ENCODE results near the gene DUSP28. TPM values are rescaled to one million over a fixed set of nuclear protein-coding genes. Genes with fewer than 3 reads are reported as not detected.
"Not testable (repeated sequence)": the region's sequence is repeated elsewhere in the genome, so short reads cannot be mapped to it uniquely, and the experiment has no call there.

Gene DUSP28
- total RNA-seq, 1 donor from 2014 or later: 8.6 TPM

DNA sequence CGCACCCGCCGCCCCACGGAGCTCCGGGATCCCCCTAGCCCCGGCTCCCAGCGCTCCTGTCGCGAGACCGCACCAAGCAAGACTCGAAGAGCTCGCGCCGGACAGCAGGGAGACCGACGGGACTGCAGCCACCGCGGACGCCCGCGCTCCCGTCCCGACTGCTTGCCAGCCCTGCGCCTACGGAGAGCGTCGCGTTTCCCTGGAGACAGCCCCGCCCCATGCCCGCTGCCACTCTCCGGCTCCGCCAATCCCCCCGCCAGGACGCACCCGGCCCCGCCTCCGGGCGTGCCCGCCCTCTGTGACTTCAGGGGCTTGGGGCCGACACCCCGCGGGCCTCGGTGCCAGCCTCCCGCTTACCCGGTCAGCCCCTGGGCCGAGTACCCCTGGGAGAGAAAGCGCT lies 2.3 kb upstream of the DUSP28 start, which contains the start of gene ANKMY1:
TSS of gene ANKMY1 (minus strand) at position 181 of the 400 bp plus-strand sequence. CDS start 653 bp downstream, outside the sequence.
- H3K4me3 Mint-ChIP-seq: peak within 1 kb of the TSS; percentile 83
- peaks cover 17% of the 10 kb centered on the region for H3K36me3 Mint-ChIP-seq (ENCODE audit: low read depth)
- peaks cover 46% of the 10 kb centered on the region for H3K4me1 Mint-ChIP-seq (ENCODE audit: low read depth)
- no peaks in the 10 kb centered on the region for H3K27me3 Mint-ChIP-seq (ENCODE audit: insufficient read depth)
- H3K27ac Mint-ChIP-seq: no peak within 1 kb of the TSS
- intact Hi-C loops (cut with micrococcal nuclease): loop anchor here (1.0 kb wide), 1 partner anchor 8 kb away; no protein-coding TSS in a partner anchor
- DNase-seq (ENCODE audit: low spot score): peak; percentile 64
- H3K9me3 Mint-ChIP-seq: no peaks in the 10 kb centered on the region

DNA sequence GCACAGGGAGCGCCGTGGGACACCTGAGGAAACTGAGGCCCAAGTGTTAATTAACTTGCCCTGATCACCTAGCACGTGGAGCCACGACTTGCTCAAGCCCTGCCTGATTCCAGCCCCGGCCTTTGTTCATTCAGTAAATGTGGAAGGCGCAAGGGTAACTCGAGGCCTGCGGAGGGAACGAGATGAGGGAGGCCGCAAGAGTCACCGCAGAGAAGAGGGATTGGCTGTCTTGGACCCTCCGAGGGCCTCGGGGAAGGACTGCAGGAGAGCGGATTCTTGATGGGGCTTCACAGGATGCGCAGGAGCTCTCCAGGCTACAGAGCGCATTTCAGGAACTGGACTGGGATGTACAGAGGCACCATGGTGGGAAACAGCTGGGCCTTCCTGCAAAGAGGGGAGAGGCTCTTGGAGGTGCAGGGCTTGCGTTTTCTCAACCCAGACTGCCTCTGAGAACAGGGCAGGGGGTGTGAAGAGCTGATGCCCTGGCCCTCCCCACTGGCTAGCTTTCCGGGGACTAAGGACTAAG lies 1.9 kb upstream of the DUSP28 start:
- Mint-ChIP-seq H3K27ac (no peak overlapping the region), H3K4me3 (peak overlapping the region; percentile 83), H3K27me3 (ENCODE audit: insufficient read depth) (no peaks in the 10 kb centered on the region), H3K9me3 (no peaks in the 10 kb centered on the region), H3K36me3 (ENCODE audit: low read depth) (peaks cover 19% of the 10 kb centered on the region), H3K4me1 (ENCODE audit: low read depth) (peaks cover 51% of the 10 kb centered on the region)
- intact Hi-C loops (cut with micrococcal nuclease): loop anchor here (1.0 kb wide), 1 partner anchor 8 kb away; no protein-coding TSS in a partner anchor
- no peak for DNase-seq (ENCODE audit: low spot score)

DNA sequence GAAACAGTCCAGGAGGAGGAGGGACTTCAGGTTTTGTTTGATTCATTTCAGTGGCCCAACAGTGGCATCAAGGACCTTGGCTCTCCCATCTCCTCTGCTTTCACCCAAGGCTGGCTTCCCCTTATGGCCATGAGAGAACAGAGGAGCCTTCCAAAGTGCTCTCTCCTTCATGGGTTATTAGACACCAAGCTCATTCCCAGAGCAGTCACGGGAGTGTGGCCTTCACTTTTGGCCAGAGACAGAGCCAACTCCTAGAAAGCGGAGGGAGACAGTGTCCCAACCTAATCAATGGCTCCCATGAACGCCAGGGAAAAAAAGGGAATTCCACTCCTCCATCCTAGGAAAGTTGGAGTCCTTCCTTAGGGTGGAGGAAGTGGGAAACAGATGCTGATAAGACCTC lies 871 bp upstream of the DUSP28 start:
- Mint-ChIP-seq H3K9me3 (no peaks in the 10 kb centered on the region), H3K36me3 (ENCODE audit: low read depth) (peaks cover 26% of the 10 kb centered on the region), H3K27ac (peak overlapping the region; percentile 81), H3K4me1 (ENCODE audit: low read depth) (peaks cover 61% of the 10 kb centered on the region), H3K4me3 (peak overlapping the region; percentile 83), H3K27me3 (ENCODE audit: insufficient read depth) (no peaks in the 10 kb centered on the region)
- no peak for DNase-seq (ENCODE audit: low spot score)
- intact Hi-C loops (cut with micrococcal nuclease): no loop called here

DNA sequence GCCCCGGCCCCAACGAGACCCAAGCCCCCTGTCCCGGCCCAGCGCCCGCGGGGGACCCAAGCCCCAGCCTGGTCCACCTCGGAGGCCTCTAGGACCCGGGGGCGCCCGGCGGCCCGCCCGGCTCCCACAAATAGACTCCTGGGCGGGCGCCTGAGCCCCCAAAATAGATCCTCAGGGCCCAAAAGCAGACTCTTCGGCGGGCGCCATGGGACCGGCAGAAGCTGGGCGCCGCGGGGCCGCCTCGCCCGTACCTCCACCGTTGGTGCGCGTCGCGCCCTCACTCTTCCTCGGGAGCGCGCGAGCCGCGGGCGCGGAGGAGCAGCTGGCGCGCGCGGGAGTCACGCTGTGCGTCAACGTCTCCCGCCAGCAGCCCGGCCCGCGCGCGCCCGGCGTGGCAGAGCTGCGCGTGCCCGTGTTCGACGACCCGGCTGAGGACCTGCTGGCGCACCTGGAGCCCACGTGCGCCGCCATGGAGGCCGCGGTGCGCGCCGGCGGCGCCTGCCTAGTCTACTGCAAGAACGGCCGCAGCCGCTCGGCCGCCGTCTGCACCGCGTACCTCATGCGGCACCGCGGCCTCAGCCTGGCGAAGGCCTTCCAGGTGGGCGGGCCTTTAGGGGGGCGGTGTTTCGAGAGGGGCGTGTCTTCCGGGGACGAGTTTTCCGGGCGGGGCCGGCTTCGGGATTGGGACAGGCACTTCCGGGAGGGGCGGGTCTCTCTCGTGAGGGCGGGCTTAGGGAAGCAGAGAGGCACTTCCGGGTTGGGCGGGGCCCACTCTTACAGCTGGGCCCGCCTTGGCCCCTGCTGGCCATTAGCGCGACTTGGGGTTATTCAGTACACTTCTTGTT lies 545 bp downstream of the DUSP28 start:
- DNase-seq (ENCODE audit: low spot score): peak; percentile 99
- H3K4me1 Mint-ChIP-seq (ENCODE audit: low read depth): peaks cover 75% of the 10 kb centered on the region
- H3K36me3 Mint-ChIP-seq (ENCODE audit: low read depth): peaks cover 35% of the 10 kb centered on the region
- no peaks in the 10 kb centered on the region for H3K27me3 Mint-ChIP-seq (ENCODE audit: insufficient read depth)
- intact Hi-C loops (cut with micrococcal nuclease): loop anchor here (1.0 to 10.0 kb wide), 13 partner anchors 26 to 1320 kb away; partner anchors contain the start of genes CAPN10, COPS9, FARP2 and GPC1
- no peaks in the 10 kb centered on the region for H3K9me3 Mint-ChIP-seq
- H3K4me3 Mint-ChIP-seq: peak overlapping the region; percentile 90
- peak overlapping the region; percentile 95 for H3K27ac Mint-ChIP-seq

DNA sequence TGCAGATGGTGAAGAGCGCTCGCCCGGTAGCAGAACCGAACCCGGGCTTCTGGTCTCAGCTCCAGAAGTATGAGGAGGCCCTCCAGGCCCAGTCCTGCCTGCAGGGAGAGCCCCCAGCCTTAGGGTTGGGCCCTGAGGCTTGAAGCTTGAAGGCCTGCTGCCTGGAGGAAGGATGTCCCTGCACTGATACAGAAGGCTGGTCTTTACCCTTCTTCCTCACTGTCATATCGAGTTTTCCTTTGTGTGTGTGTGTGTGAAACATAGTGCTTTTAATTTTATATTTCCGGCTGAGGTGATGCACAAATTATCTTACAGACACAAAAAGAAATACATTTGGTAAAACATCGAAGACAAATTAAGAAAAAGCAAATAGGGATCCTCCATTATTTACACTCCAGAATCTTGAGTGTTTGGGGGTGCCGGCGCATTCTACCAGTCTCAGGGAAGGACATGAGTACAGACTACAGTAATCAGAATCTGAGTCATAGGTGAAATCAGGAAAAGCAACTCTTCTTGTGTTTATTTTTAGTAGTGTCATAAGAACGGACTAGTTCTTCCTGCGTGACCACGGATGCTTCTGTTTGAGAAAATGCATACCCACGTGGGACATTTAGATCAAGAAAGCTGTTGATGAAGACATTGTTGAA lies 1.3 kb downstream of the DUSP28 start:
- Mint-ChIP-seq H3K4me3 (peak overlapping the region; percentile 90), H3K27ac (peak overlapping the region; percentile 95), H3K36me3 (ENCODE audit: low read depth) (peaks cover 35% of the 10 kb centered on the region), H3K9me3 (no peaks in the 10 kb centered on the region), H3K27me3 (ENCODE audit: insufficient read depth) (no peaks in the 10 kb centered on the region), H3K4me1 (ENCODE audit: low read depth) (peaks cover 79% of the 10 kb centered on the region)
- intact Hi-C loops (cut with micrococcal nuclease): loop anchor here (1.0 to 10.0 kb wide), 13 partner anchors 25 to 1319 kb away; partner anchors contain the start of genes CAPN10, COPS9, FARP2 and GPC1
- DNase-seq (ENCODE audit: low spot score): no peak

DNA sequence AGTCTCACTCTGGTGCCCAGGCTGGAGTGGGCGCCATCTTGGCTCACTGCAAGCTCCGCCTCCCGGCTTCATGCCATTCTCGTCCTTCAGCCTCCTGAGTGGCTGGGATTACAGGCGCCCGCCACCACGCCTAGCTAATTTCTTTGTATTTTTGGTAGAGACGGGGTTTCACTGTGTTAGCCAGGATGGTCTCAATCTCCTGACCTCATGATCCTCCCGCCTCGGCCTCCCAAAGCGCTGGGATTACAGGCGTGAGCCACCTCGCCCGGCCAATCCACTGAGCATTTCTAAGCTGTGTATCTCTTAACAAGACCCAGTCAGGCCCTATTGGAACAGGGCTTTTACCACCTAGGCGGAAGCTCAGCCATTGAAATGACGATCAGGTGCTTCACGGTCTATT lies 3.1 kb downstream of the DUSP28 start:
- Mint-ChIP-seq H3K4me3 (peak overlapping the region; percentile 26), H3K36me3 (ENCODE audit: low read depth) (peaks cover 36% of the 10 kb centered on the region), H3K4me1 (ENCODE audit: low read depth) (peaks cover 83% of the 10 kb centered on the region)
- H3K27ac Mint-ChIP-seq; H3K27me3 Mint-ChIP-seq (ENCODE audit: insufficient read depth); DNase-seq (ENCODE audit: low spot score); H3K9me3 Mint-ChIP-seq: not testable (repeated sequence)
- intact Hi-C loops (cut with micrococcal nuclease): loop anchor here (5.0 to 10.0 kb wide), 5 partner anchors 142 to 1052 kb away; partner anchors contain the start of genes COPS9, FARP2 and NDUFA10

DNA sequence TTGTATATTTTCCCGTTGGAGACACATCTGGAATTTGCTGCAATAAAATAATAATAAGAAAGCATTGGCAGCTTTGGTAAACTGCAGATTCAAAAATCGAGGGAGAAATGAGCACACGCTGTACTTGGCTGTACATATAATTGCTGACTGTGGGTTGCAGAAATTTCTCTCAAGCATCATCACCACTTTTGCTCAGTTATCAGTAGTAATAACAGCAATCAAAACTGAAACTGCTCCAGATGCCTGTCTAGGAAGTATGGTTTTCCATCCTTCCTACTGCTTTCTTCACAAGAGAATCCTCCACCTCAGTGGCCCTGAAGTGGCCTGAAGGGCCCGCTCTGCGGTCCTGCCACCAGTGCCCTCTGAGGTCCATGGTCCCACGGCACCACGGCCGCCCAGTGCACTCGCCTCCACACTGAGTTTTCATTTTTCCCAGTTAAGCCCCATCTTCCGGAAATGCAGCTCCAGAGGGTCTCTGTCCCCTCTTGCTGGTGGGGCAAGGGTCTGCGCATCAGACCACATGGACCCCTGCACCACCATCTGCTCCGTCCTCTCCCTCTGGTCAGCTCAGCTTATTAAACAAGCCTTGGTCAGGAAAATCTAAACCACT lies 3.9 kb downstream of the DUSP28 start:
- intact Hi-C loops (cut with micrococcal nuclease): loop anchor here (5.0 to 10.0 kb wide), 5 partner anchors 141 to 1051 kb away; partner anchors contain the start of genes COPS9, FARP2 and NDUFA10
- Mint-ChIP-seq H3K27me3 (ENCODE audit: insufficient read depth) (no peaks in the 10 kb centered on the region), H3K4me3 (peak overlapping the region; percentile 93), H3K9me3 (no peaks in the 10 kb centered on the region), H3K4me1 (ENCODE audit: low read depth) (peaks cover 75% of the 10 kb centered on the region), H3K27ac (peak overlapping the region; percentile 99), H3K36me3 (ENCODE audit: low read depth) (peaks cover 33% of the 10 kb centered on the region)
- no peak for DNase-seq (ENCODE audit: low spot score)

DNA sequence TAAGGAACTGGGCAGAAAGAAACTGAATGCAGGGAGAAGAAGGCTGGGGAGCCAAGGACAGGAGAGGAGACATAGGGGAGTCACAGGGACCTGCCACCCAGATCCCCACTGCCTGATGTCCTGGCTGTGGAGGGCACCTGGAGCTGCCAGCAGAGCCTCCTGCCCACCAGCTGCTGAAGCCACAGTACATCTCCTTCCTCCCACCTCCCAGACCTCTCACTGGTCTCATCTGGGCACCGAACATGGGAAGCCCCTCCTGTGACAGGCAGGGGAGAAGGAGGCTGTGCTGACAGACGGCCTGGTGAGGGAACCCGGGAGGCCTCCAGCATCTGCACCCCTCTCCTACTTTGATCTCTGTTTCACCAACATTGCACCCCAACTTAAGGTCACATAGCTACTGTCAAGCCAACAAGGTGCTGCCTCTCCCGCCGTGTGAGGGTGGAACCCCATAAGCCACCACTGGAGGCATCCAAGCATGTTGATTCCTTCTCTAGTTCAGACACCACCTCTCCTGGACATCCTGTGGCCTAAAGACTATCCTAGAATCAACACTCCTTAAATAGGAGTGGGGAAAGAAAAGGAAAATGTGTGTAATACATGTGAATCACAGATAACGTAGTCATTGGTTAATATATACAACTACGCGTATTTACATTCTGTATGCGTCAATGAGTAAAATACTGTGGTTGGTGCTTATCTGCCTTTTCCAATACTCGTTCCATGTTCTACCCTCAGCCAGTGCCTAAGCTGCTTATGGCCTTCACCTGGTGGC lies 4.6 kb downstream of the DUSP28 start:
- H3K27ac Mint-ChIP-seq: peak overlapping the region; percentile 99
- no peaks in the 10 kb centered on the region for H3K27me3 Mint-ChIP-seq (ENCODE audit: insufficient read depth)
- H3K4me1 Mint-ChIP-seq (ENCODE audit: low read depth): peaks cover 74% of the 10 kb centered on the region
- no peak for DNase-seq (ENCODE audit: low spot score)
- peaks cover 29% of the 10 kb centered on the region for H3K36me3 Mint-ChIP-seq (ENCODE audit: low read depth)
- intact Hi-C loops (cut with micrococcal nuclease): loop anchor here (1.0 to 10.0 kb wide), 10 partner anchors 57 to 1123 kb away; partner anchors contain the start of genes ATG4B, COPS9, DTYMK and FARP2
- H3K9me3 Mint-ChIP-seq: no peaks in the 10 kb centered on the region
- H3K4me3 Mint-ChIP-seq: peak overlapping the region; percentile 93

DNA sequence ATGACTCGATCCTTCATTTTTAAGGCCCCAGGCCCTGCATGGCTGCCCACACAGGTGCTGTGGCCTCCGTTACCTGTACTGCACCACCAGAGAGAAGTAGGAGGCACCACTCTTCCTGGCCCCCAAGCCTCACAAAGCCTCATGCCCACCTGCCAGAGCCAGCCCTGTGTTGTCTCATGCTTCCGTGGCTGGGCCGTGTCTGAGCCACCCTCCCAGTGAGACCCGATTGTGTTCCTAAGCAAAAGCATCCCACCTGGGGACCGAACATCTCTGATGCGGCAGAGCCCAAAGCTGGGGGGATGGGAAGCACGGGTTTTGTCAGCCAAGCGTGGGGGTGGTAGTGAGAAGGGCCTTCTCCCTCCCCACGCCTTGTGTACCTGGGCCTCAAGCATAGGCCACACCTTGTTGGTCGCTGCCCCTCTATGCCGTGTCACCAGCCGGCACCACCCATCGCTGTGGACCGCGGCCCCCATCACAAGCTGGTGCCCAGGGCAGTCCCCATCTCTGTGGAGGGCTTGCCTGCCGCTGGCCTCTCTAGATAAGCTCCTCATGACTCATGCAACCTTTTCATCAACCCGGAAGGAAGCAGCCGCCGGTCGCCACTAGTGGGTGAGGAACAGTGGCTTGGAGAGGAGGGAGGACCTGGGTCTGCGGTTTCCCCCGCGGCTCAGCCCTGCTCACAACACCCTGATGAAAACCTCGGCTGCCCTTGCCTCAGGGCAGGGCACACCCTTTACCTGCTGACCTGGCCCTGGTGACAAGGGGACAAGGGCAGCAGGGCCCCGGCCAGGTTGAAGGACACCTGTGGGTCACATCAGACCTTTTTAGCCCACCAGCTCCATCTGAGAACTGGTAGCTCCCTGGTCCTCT lies 5.4 kb downstream of the DUSP28 start:
- Mint-ChIP-seq H3K27me3 (ENCODE audit: insufficient read depth) (no peaks in the 10 kb centered on the region), H3K4me1 (ENCODE audit: low read depth) (peaks cover 78% of the 10 kb centered on the region), H3K4me3 (peak overlapping the region; percentile 93), H3K36me3 (ENCODE audit: low read depth) (peaks cover 29% of the 10 kb centered on the region), H3K27ac (peak overlapping the region; percentile 99), H3K9me3 (no peaks in the 10 kb centered on the region)
- DNase-seq (ENCODE audit: low spot score): peak; percentile 90
- intact Hi-C loops (cut with micrococcal nuclease): loop anchor here (1.0 to 10.0 kb wide), 12 partner anchors 7 to 1122 kb away; partner anchors contain the start of genes ATG4B, CAPN10, COPS9 and DTYMK

DNA sequence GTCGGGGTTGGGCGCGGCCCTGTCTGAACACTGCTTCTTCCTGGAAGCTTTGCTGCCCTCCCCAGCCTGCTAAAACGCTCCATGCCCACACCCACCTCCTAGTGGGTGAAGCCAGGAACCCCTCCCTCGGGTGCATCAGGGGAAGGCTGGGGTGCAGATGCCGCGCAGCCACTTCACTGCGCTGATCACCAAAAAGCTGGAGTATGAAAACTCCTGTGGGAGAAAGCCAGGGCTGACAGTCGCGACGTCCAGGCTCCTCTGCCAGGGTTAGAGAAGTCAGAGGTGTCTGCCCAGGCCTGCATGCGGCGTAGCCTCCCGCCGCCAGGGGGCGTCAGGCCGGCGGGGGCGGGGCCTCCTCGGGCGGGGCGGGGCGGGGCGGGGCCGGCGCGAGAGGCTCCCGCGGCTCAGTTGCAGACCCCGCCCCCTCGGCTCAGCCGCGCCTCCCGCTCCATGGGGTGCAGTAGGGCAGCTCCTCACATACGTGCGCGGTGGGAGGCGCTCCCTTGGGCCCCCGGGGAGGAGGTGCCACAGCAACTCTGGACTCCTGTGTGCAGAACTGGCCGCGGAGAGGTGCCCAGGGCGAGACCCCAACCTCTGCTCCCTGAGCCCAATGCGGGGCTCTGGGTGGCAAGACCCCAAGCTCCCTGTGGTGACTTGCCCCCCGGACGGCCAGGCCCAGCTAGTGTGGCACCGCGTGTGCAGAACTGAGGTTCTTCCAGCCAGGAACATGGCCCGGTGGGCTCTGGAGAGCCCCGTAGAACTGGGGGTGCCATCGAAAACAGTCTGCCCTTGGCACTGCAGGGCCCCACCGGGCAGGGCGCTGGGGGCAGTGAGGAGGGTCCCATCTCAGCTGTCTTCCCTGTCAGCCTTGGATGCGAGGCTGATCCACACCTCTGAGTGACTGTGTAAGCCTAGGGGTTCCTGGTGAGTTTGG lies 6.3 kb downstream of the DUSP28 start:
- peak; percentile 93 for DNase-seq (ENCODE audit: low spot score)
- Mint-ChIP-seq H3K27ac (peak overlapping the region; percentile 99), H3K27me3 (ENCODE audit: insufficient read depth) (no peaks in the 10 kb centered on the region), H3K4me1 (ENCODE audit: low read depth) (peaks cover 83% of the 10 kb centered on the region), H3K36me3 (ENCODE audit: low read depth) (peaks cover 31% of the 10 kb centered on the region), H3K4me3 (peak overlapping the region; percentile 93), H3K9me3 (no peaks in the 10 kb centered on the region)
- intact Hi-C loops (cut with micrococcal nuclease): loop anchor here (1.0 to 10.0 kb wide), 10 partner anchors 8 to 1121 kb away; partner anchors contain the start of genes ATG4B, CAPN10, COPS9 and DTYMK

Data from activated T-helper 1 cell treated with anti-CD3 and anti-CD28 coated beads, Interleukin-12 subunit alpha, Interleukin-12 subunit beta, Interleukin-2, Interleukin-4 antibody, amounts not matched to agents 30 ng/mL and 10 ng/mL and 1 ng/mL, durations not matched to agents 14 hours and 24 hours and 36 hours (primary cell).